H1 (cell line): Measurements from ENCODE around the gene SHPK. TPM values are rescaled to one million over a fixed set of nuclear protein-coding genes. Genes with fewer than 3 reads are reported as not detected.

Experiments
- CTCF ChIA-PET: fragments of 300-600 bp; sonication (Branson Sonifier 250); formaldehyde crosslinking; loops from one replicate; lab custom pipeline; 2021; ENCODE audit not compliant: partially characterized antibody; lab: Charles Lee
- POLR2A ChIA-PET: fragments of 300-600 bp; sonication (Branson Sonifier 250); formaldehyde crosslinking; loops from one replicate; lab custom pipeline; 2021; ENCODE audit warnings: inconsistent platforms; ENCODE audit not compliant: partially characterized antibody; lab: Charles Lee
- DNase-seq, 2 experiments: peaks; one replicate each; pipeline versions ENCODE4 v3.0.0 to v3.0.0-alpha.2; 2010 to 2022; ENCODE audit warnings: low spot score in 2 of 2, low read depth in 1 of 2, mixed read lengths in 1 of 2
- FAIRE-seq: peaks from 2 replicates; lab custom pipeline; 2011; peaks lifted over from hg19 to GRCh38; lab: Jason Lieb, UNC
- H2AFZ ChIP-seq: 2 replicates; pipeline ENCODE4 v1.8.1; 2012; ENCODE audit warnings: low read length, inconsistent platforms
- H2AK5ac ChIP-seq: 2 replicates; pipeline ENCODE4 v1.6.1; 2013; ENCODE audit warnings: low read depth, low read length
- H2BK120ac ChIP-seq: replicated peaks from 2 replicates; pipeline ENCODE3; 2013; ENCODE audit warnings: low read depth, low read length, inconsistent platforms
- H2BK12ac ChIP-seq: 2 replicates; pipeline ENCODE4 v1.6.1; 2013; ENCODE audit warnings: low read depth, low read length
- H2BK15ac ChIP-seq: 2 replicates; pipeline ENCODE4 v1.6.1; 2013; ENCODE audit warnings: low read length
- H2BK20ac ChIP-seq: 2 replicates; pipeline ENCODE4 v1.6.1; 2013; ENCODE audit warnings: low read length
- H2BK5ac ChIP-seq: 2 replicates; pipeline ENCODE4 v1.6.1; 2013; ENCODE audit warnings: low read depth, low read length
- H3K14ac ChIP-seq: 2 replicates; pipeline ENCODE4 v1.6.1; 2013; ENCODE audit warnings: inconsistent platforms; ENCODE audit not compliant: insufficient read length
- H3K18ac ChIP-seq: 2 replicates; pipeline ENCODE4 v1.6.1; 2013; ENCODE audit warnings: low read length; ENCODE audit errors: extremely low read depth
- H3K23ac ChIP-seq: 2 replicates; pipeline ENCODE4 v1.6.1; 2013; ENCODE audit warnings: inconsistent platforms; ENCODE audit not compliant: insufficient read length
- H3K23me2 ChIP-seq: 2 replicates; pipeline ENCODE4 v1.6.1; 2013; ENCODE audit warnings: low read depth, low read length
- H3K27ac ChIP-seq: 2 replicates; pipeline ENCODE4 v1.6.1; 2011; ENCODE audit warnings: low read depth, low read length, inconsistent platforms
- H3K27me3 ChIP-seq, 4 experiments: replicated peaks in 1 of 4; 1 replicate in 1 of 4; 2 replicates in 3 of 4; pipeline versions ENCODE4 v1.6.1 to v1.8.1; 2011 to 2013; ENCODE audit warnings: low read length in 3 of 4, mild to moderate bottlenecking in 3 of 4, inconsistent platforms in 2 of 4, mixed read lengths in 2 of 4, moderate library complexity in 1 of 4; ENCODE audit not compliant: control insufficient read depth in 3 of 4, insufficient read depth in 3 of 4; ENCODE audit errors: extremely low read depth in 1 of 4
- H3K36me3 ChIP-seq, 4 experiments: 2 replicates each; pipeline versions ENCODE4 v1.6.1 to v1.8.1; 2011 to 2013; ENCODE audit warnings: mild to moderate bottlenecking in 4 of 4, low read length in 3 of 4, moderate library complexity in 2 of 4, control low read depth in 1 of 4, inconsistent platforms in 1 of 4; ENCODE audit not compliant: insufficient read depth in 4 of 4, control insufficient read depth in 2 of 4
- H3K4ac ChIP-seq: replicated peaks from 2 replicates; pipeline ENCODE3; 2013; ENCODE audit warnings: low read length, low read depth, mixed read lengths, inconsistent platforms; ENCODE audit not compliant: insufficient read length
- H3K4me1 ChIP-seq, 4 experiments: replicated peaks in 1 of 4; 1 replicate in 1 of 4; 2 replicates in 3 of 4; pipeline versions ENCODE4 v1.6.1 to v1.8.1; 2011 to 2013; ENCODE audit warnings: low read length in 3 of 4, inconsistent platforms in 2 of 4, mixed read lengths in 1 of 4; ENCODE audit not compliant: insufficient read depth in 4 of 4, control insufficient read depth in 3 of 4
- H3K4me2 ChIP-seq, 2 experiments: 2 replicates each; pipeline versions ENCODE4 v1.6.1 to v1.8.1; 2011 to 2013; ENCODE audit warnings: low read depth in 2 of 2, low read length in 2 of 2, control low read depth in 1 of 2, inconsistent platforms in 1 of 2, mild to moderate bottlenecking in 1 of 2; ENCODE audit not compliant: insufficient read depth in 1 of 2
- H3K4me3 ChIP-seq, 4 experiments: fragments of 200-600, 300-600 bp in 1 of 4; sonication (generic), shearing (Covaris generic), sonication (Bioruptor Twin) in 1 of 4; 2 replicates each; pipeline versions ENCODE4 v1.5.1 to v1.8.1; 2011 to 2016; ENCODE audit warnings: low read length in 4 of 4, low read depth in 3 of 4, control low read depth in 2 of 4, inconsistent platforms in 2 of 4, mild to moderate bottlenecking in 2 of 4, mixed read lengths in 1 of 4, moderate library complexity in 1 of 4; ENCODE audit not compliant: insufficient read depth in 2 of 4; ENCODE audit errors: extremely low read depth in 1 of 4
- H3K56ac ChIP-seq: replicated peaks from 2 replicates; pipeline ENCODE3; 2013; ENCODE audit warnings: low read depth, mild to moderate bottlenecking, mixed read lengths, low read length, inconsistent platforms; ENCODE audit not compliant: insufficient read length
- H3K79me1 ChIP-seq: 2 replicates; pipeline ENCODE4 v1.6.1; 2013; ENCODE audit warnings: low read depth, low read length, control low read depth
- H3K79me2 ChIP-seq, 2 experiments: 2 replicates each; pipeline versions ENCODE4 v1.6.1 to v1.8.1; 2012 to 2013; ENCODE audit warnings: low read length in 2 of 2, mild to moderate bottlenecking in 2 of 2, inconsistent platforms in 1 of 2; ENCODE audit not compliant: insufficient read depth in 2 of 2, control insufficient read depth in 1 of 2
- H3K9ac ChIP-seq, 4 experiments: replicated peaks in 1 of 4; 1 replicate in 1 of 4; 2 replicates in 3 of 4; pipeline versions ENCODE4 v1.6.1 to v1.8.1; 2011 to 2013; ENCODE audit warnings: low read depth in 3 of 4, low read length in 3 of 4, control low read depth in 2 of 4, mild to moderate bottlenecking in 2 of 4, moderate library complexity in 2 of 4, inconsistent platforms in 1 of 4; ENCODE audit errors: extremely low read depth in 1 of 4
- H3K9me3 ChIP-seq, 2 experiments: 2 replicates each; pipeline versions ENCODE4 v1.6.1 to v1.8.1; 2012 to 2013; ENCODE audit warnings: mild to moderate bottlenecking in 2 of 2, moderate library complexity in 2 of 2, control low read depth in 1 of 2, inconsistent platforms in 1 of 2, low read depth in 1 of 2, low read length in 1 of 2, mixed read lengths in 1 of 2; ENCODE audit not compliant: insufficient read depth in 2 of 2
- H4K20me1 ChIP-seq, 2 experiments: replicated peaks in 1 of 2; 2 replicates each; pipeline versions ENCODE3 to v1.8.1; 2011 to 2013; ENCODE audit warnings: inconsistent platforms in 2 of 2, low read length in 2 of 2, mild to moderate bottlenecking in 1 of 2; ENCODE audit not compliant: insufficient read depth in 2 of 2, control insufficient read depth in 1 of 2
- H4K5ac ChIP-seq: 2 replicates; pipeline ENCODE4 v1.6.1; 2013; ENCODE audit warnings: low read length, low read depth, mixed read lengths, inconsistent platforms; ENCODE audit not compliant: insufficient read length
- H4K8ac ChIP-seq: 2 replicates; pipeline ENCODE4 v1.8.0; 2013; ENCODE audit warnings: mild to moderate bottlenecking, moderate library complexity, low read length, inconsistent platforms; ENCODE audit not compliant: insufficient read depth; ENCODE audit errors: extremely low read depth
- H4K91ac ChIP-seq: replicated peaks from 2 replicates; pipeline ENCODE3; 2013; ENCODE audit warnings: low read length, mixed read lengths, inconsistent platforms; ENCODE audit not compliant: insufficient read length
- BCL11A ChIP-seq, 2 experiments: IDR thresholded peaks; one replicate each; pipeline ENCODE4 v1.6.1; 2011; ENCODE audit warnings: low read depth in 2 of 2, low read length in 2 of 2, mild to moderate bottlenecking in 2 of 2
- CHD1 ChIP-seq: IDR thresholded peaks from 2 replicates; pipeline ENCODE4 v1.6.1; 2012; ENCODE audit warnings: low read depth, low read length, improper control_type of control experiment
- KDM4A ChIP-seq: IDR thresholded peaks from one replicate; pipeline ENCODE4 v1.7.1; 2012; ENCODE audit warnings: low read depth, mild to moderate bottlenecking, moderate library complexity, low read length, inconsistent platforms; ENCODE audit not compliant: severe bottlenecking
- RFX5 ChIP-seq: IDR thresholded peaks from 2 replicates; pipeline ENCODE4 v1.6.1; 2011; ENCODE audit warnings: low read depth, low read length, improper control_type of control experiment, borderline replicate concordance
- SAP30 ChIP-seq: fragments of 300-600 bp; sonication (generic); IDR thresholded peaks from 2 replicates; pipeline ENCODE4 v1.7.1; 2012; ENCODE audit warnings: low read length, moderate library complexity, mild to moderate bottlenecking, inconsistent platforms; ENCODE audit not compliant: insufficient read depth, insufficient replicate concordance
- SIRT6 ChIP-seq: IDR thresholded peaks from one replicate; pipeline ENCODE4 v1.7.1; 2012; ENCODE audit warnings: low read length, inconsistent platforms
- SRF ChIP-seq: IDR thresholded peaks from 2 replicates; pipeline ENCODE4 v1.6.1; 2011; ENCODE audit warnings: mild to moderate bottlenecking, low read depth, low read length, moderate library complexity
- TBP ChIP-seq: IDR thresholded peaks from 2 replicates; pipeline ENCODE4 v1.6.1; 2011; ENCODE audit warnings: low read depth, low read length, improper control_type of control experiment
- TEAD4 ChIP-seq: IDR thresholded peaks from 2 replicates; pipeline ENCODE4 v1.6.1; 2012; ENCODE audit warnings: low read depth, low read length, inconsistent platforms, mixed read lengths
- YY1 ChIP-seq: IDR thresholded peaks from 2 replicates; pipeline ENCODE4 v1.6.1; 2011; ENCODE audit warnings: low read depth, mild to moderate bottlenecking, low read length
- WGBS, 2 experiments: shearing (Covaris generic) in 1 of 2; methylation state at CpG; one replicate each; pipeline versions ENCODE4 v1.1.6 to v1.1.7; 2013 to 2015; ENCODE audit warnings: low lambda C conversion rate in 2 of 2, mixed read lengths in 2 of 2, inconsistent platforms in 1 of 2, low coverage in 1 of 2, missing lambda C conversion rate in 1 of 2; ENCODE audit not compliant: insufficient replicate concordance in 2 of 2, insufficient coverage in 1 of 2, insufficient read length in 1 of 2; ENCODE audit errors: extremely low coverage in 1 of 2, missing lambda C conversion rate in 1 of 2; 5-methylcytosine and 5-hydroxymethylcytosine counted together
- polyA plus RNA-seq, 7 experiments: library from polyadenylated mRNA; depleted of rRNA in 3 of 7; stranded (reverse) in 5 of 7; unstranded in 2 of 7; fragments of >200 nt in 5 of 7; fragments of 200-250 nt in 2 of 7; gene quantifications; 1 replicate in 5 of 7; 2 replicates in 1 of 7; 4 replicates in 1 of 7; pipeline versions ENCODE4 v1.2.1 to v1.2.3, GENCODE V29; 2011 to 2013; ENCODE audit warnings: missing spikeins in 2 of 7, mixed read lengths in 2 of 7
- total RNA-seq: library from RNA; stranded (reverse); fragmentation: NEBNext Ultra II Directional; extraction: Animal tissue kit (Norgen Biotek cat#: 25700); gene quantifications from 2 replicates; pipeline ENCODE4 v1.2.1, GENCODE V29; 2021

The SHPK gene
- total and polyA plus RNA-seq, 2 of the 8 experiments (the other 6 are each of a cell fraction or from before 2014, with no cell fraction given): 28.6 to 36.7 TPM

DNA sequence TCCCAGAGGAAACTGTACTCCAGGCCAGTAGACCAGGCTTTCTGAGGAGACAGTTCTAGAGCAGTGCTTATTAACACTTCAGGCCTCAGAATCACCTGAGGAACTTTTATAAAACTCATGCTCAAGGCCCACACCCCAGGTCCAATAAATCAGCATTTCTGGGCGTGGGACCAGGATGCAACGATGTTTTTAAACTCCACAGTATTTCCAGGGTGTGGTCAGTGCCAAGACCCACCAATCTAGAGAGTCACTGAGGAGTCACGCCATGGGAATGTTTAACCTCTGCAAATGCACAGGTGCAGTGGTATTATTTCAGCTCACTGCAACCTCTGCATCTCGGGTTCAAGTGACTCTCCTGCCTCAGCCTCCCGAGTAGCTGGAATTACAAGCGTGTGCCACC lies 22.9 kb downstream of the SHPK start:
- Histone ChIP-seq H3K14ac (no peak overlapping the region), H3K9me3 (no peaks in the 10 kb centered on the region), H2BK12ac (no peak overlapping the region), H3K27ac (no peak overlapping the region), H3K79me2 (no peaks in the 10 kb centered on the region), H3K4ac (no peak overlapping the region), H3K4me1 (no peaks in the 10 kb centered on the region), H3K18ac (no peak overlapping the region), H3K56ac (no peak overlapping the region), H3K23me2 (no peaks in the 10 kb centered on the region), H2BK15ac (no peak overlapping the region), H3K4me3 (no peak overlapping the region), H3K27me3 (no peaks in the 10 kb centered on the region), H2BK120ac (no peak overlapping the region), H4K91ac (no peak overlapping the region), H2BK20ac (no peak overlapping the region), H2BK5ac (no peak overlapping the region), H2AK5ac (no peak overlapping the region), H3K4me2 (no peak overlapping the region), H3K9ac (no peak overlapping the region), H4K5ac (no peak overlapping the region), H3K79me1 (no peaks in the 10 kb centered on the region), H4K8ac (no peak overlapping the region), H3K23ac (no peak overlapping the region), H2AFZ (no peak overlapping the region), H3K36me3 (peaks cover 14 to 63% (median 46%) of the 10 kb centered on the region in 4 experiments; a peak in 7 of 8 replicates), H4K20me1 (peaks cover 3 to 9% of the 10 kb centered on the region in 2 experiments)
- no peak for FAIRE-seq
- ChIA-PET CTCF (interaction anchor here (0.9 to 1.5 kb wide), 3 partner anchors 10 to 54 kb away, joined by 3 to 7 read pairs (median 3); no protein-coding TSS in a partner anchor), POLR2A (interaction anchor here (1.0 to 1.7 kb wide), 2 partner anchors 9 to 23 kb away, joined by 4 to 6 read pairs; partner anchors contain the start of genes CTNS and SHPK)
- WGBS, 2 experiments: 97% methylated on average over 6 of the region's 6 CpGs; no CpG with 5 or more reads in 1 of the 2 experiments
- no peak for DNase-seq
- TF ChIP-seq KDM4A (no peak), SIRT6 (no peak), SAP30 (no peak), SRF (no peak), CHD1 (no peak), BCL11A (IDR thresholded peaks at IDR 0.05; ENCODE audit: low read depth in 2 of 2, low read length in 2 of 2) (no peak), RFX5 (no peak), TEAD4 (no peak), YY1 (no peak), TBP (no peak)
